ENCODE data around the gene PCDH18.
"Not testable (repeated sequence)": the region's sequence is repeated elsewhere in the genome, so short reads cannot be mapped to it uniquely, and the experiment has no call there.

PCDH18 gene

GRCh38 chr4:137528673-137529072, 3.6 kb downstream of the PCDH18 start:
- no peak for DNase-seq

- DNase-seq, result no peak
Observed at GRCh38 chr4:137526681-137527080, 5.6 kb downstream of the PCDH18 start.

- DNase-seq, result no peak
Observed at GRCh38 chr4:137524725-137525369, 7.4 kb downstream of the PCDH18 start.

GRCh38 chr4:137523329-137523728, 9.0 kb downstream of the PCDH18 start:
- no peak for DNase-seq

- DNase-seq, result no peak
Observed at GRCh38 chr4:137521053-137521452, 11.2 kb downstream of the PCDH18 start.

- DNase-seq, result no peak
Observed at GRCh38 chr4:137519406-137519805, 12.9 kb downstream of the PCDH18 start.

GRCh38 chr4:137517323-137517722, 15.0 kb downstream of the PCDH18 start:
- DNase-seq, result not testable (repeated sequence)

- DNase-seq, result no peak
Observed at GRCh38 chr4:137514406-137515111, 17.7 kb downstream of the PCDH18 start.

GRCh38 chr4:137510557-137511265, 21.6 kb downstream of the PCDH18 start:
- DNase-seq, result no peak

- DNase-seq, result no peak
Observed at GRCh38 chr4:137509855-137510282, 22.4 kb downstream of the PCDH18 start.

- no peak for DNase-seq
Observed at GRCh38 chr4:137502339-137503129, 29.8 kb downstream of the PCDH18 start.

- DNase-seq, result not testable (repeated sequence)
Observed at GRCh38 chr4:137496267-137496666, 36.0 kb downstream of the PCDH18 start.

- DNase-seq, result no peak
Observed at GRCh38 chr4:137495578-137495977, 36.7 kb downstream of the PCDH18 start.

GRCh38 chr4:137483313-137483959, 48.9 kb downstream of the PCDH18 start:
- DNase-seq, result not testable (repeated sequence)

GRCh38 chr4:137479657-137480056, 52.6 kb downstream of the PCDH18 start:
- DNase-seq, result not testable (repeated sequence)

GRCh38 chr4:137476345-137476744, 55.9 kb downstream of the PCDH18 start:
- no peak for DNase-seq

- DNase-seq, result no peak
Observed at GRCh38 chr4:137474711-137475301, 57.5 kb downstream of the PCDH18 start.

- DNase-seq, result no peak
Observed at GRCh38 chr4:137471895-137472294, 60.4 kb downstream of the PCDH18 start.

- DNase-seq, result no peak
Observed at GRCh38 chr4:137471461-137471860, 60.8 kb downstream of the PCDH18 start.

GRCh38 chr4:137470806-137471205, 61.5 kb downstream of the PCDH18 start:
- no peak for DNase-seq

Data from stimulated activated CD4-positive, alpha-beta T cell treated with anti-CD3 and anti-CD28 coated beads, Interleukin-4, amount 100 ng/mL, for 4 hours (primary cell).